SK-N-SH treated with all-trans-retinoic acid at 6 μM for 48 hours (cell line): ENCODE results near the gene CIBAR2.

ENCODE experiments used
- ATAC-seq: fragments of 200-7000 bp; cut with Tn5 transposase; 3 replicates; pipeline ENCODE4 v1.9.1; 2020; ENCODE audit warnings: mild to moderate bottlenecking, moderate library complexity
- ARNTL ChIP-seq: fragments of 450-650 bp; formaldehyde crosslinking; IDR thresholded peaks from 2 replicates; pipeline ENCODE4 v1.5.0; 2020; ENCODE audit warnings: low read depth, mild to moderate bottlenecking, moderate library complexity, borderline replicate concordance
- BACH2 ChIP-seq: fragments of 250-450 bp; sonication (Bioruptor Pico); IDR thresholded peaks from 2 replicates; pipeline ENCODE4 v1.9.0; 2021; ENCODE audit warnings: mild to moderate bottlenecking, borderline replicate concordance
- CREB5 ChIP-seq: fragments of 250-450 bp; sonication (Bioruptor Pico); IDR thresholded peaks from 2 replicates; pipeline ENCODE4 v1.5.1; 2020; ENCODE audit warnings: low read depth, mild to moderate bottlenecking, moderate library complexity
- CSDC2 ChIP-seq: fragments of 250-450 bp; sonication (Bioruptor Pico); IDR thresholded peaks from 2 replicates; pipeline ENCODE4 v1.5.0; 2020; ENCODE audit warnings: mild to moderate bottlenecking, moderate library complexity
- CSRNP3 ChIP-seq: fragments of 250-450 bp; sonication (Bioruptor Pico); IDR thresholded peaks from 2 replicates; pipeline ENCODE4 v1.5.1; 2021; ENCODE audit warnings: mild to moderate bottlenecking, moderate library complexity
- ESRRG ChIP-seq: fragments of 250-450 bp; sonication (Bioruptor Pico); IDR thresholded peaks from 2 replicates; pipeline ENCODE4 v1.6.1; 2021; ENCODE audit warnings: mild to moderate bottlenecking
- GLIS3 ChIP-seq: fragments of 250-450 bp; sonication (Bioruptor Pico); IDR thresholded peaks from 2 replicates; pipeline ENCODE4 v1.5.0; 2020; ENCODE audit warnings: mild to moderate bottlenecking, moderate library complexity
- ISL1 ChIP-seq: fragments of 250-450 bp; sonication (Bioruptor Pico); IDR thresholded peaks from 2 replicates; pipeline ENCODE4 v2.1.2; 2022; ENCODE audit warnings: mild to moderate bottlenecking, moderate library complexity
- PATZ1 ChIP-seq: fragments of 250-450 bp; sonication (Bioruptor Pico); IDR thresholded peaks from 2 replicates; pipeline ENCODE4 v1.8.0; 2020; ENCODE audit warnings: mild to moderate bottlenecking, moderate library complexity, borderline replicate concordance
- POU6F1 ChIP-seq: fragments of 250-450 bp; sonication (Bioruptor Pico); IDR thresholded peaks from 2 replicates; pipeline ENCODE4 v1.8.0; 2021; ENCODE audit warnings: low read depth, mild to moderate bottlenecking, moderate library complexity, borderline replicate concordance
- PPARA ChIP-seq: fragments of 250-450 bp; sonication (Bioruptor Pico); IDR thresholded peaks from 2 replicates; pipeline ENCODE4 v1.5.0; 2020; ENCODE audit warnings: mild to moderate bottlenecking, borderline replicate concordance
- RARB ChIP-seq: fragments of 250-450 bp; sonication (Bioruptor Pico); IDR thresholded peaks from 2 replicates; pipeline ENCODE4 v1.8.0; 2021; ENCODE audit warnings: mild to moderate bottlenecking, moderate library complexity
- SNAI2 ChIP-seq: fragments of 250-450 bp; sonication (Bioruptor Pico); IDR thresholded peaks from 2 replicates; pipeline ENCODE4 v1.5.0; 2020; ENCODE audit warnings: mild to moderate bottlenecking, moderate library complexity
- TCF4 ChIP-seq: fragments of 250-450 bp; sonication (Bioruptor Pico); IDR thresholded peaks from 2 replicates; pipeline ENCODE4 v1.8.0; 2021; ENCODE audit warnings: mild to moderate bottlenecking, moderate library complexity, borderline replicate concordance
- TOX ChIP-seq: fragments of 250-450 bp; sonication (Bioruptor Pico); IDR thresholded peaks from 2 replicates; pipeline ENCODE4 v1.8.0; 2021; ENCODE audit warnings: mild to moderate bottlenecking, moderate library complexity, borderline replicate concordance
- TSHZ2 ChIP-seq: fragments of 250-450 bp; sonication (Bioruptor Pico); IDR thresholded peaks from 2 replicates; pipeline ENCODE4 v1.5.0; 2020; ENCODE audit warnings: mild to moderate bottlenecking, moderate library complexity
- ZC3H10 ChIP-seq: fragments of 250-450 bp; sonication (Bioruptor Pico); IDR thresholded peaks from 2 replicates; pipeline ENCODE4 v1.5.1; 2021; ENCODE audit warnings: mild to moderate bottlenecking, moderate library complexity
- ZFP3 ChIP-seq: fragments of 250-450 bp; sonication (Bioruptor Pico); IDR thresholded peaks from 2 replicates; pipeline ENCODE4 v1.5.0; 2020; ENCODE audit warnings: mild to moderate bottlenecking, moderate library complexity
- ZNF565 ChIP-seq: fragments of 450-650 bp; formaldehyde crosslinking; conservative IDR thresholded peaks from 2 replicates; pipeline ENCODE4 v1.5.0; 2020; ENCODE audit warnings: low read depth, mild to moderate bottlenecking, moderate library complexity
- ZNF70 ChIP-seq: fragments of 450-650 bp; formaldehyde crosslinking; IDR thresholded peaks from 2 replicates; pipeline ENCODE4 v1.5.0; 2020; ENCODE audit warnings: mild to moderate bottlenecking, moderate library complexity
- ZNF8 ChIP-seq: fragments of 450-650 bp; formaldehyde crosslinking; IDR thresholded peaks from 2 replicates; pipeline ENCODE4 v1.5.0; 2020; ENCODE audit warnings: mild to moderate bottlenecking, moderate library complexity

The CIBAR2 gene

GRCh38 chr16:85157372-85157771, 45.1 kb upstream of the CIBAR2 start:
- no peak for TF ChIP-seq CREB5 (CRISPR knock-in tag)
- no peak for TF ChIP-seq GLIS3
- TF ChIP-seq ZNF70 (CRISPR knock-in tag), result no peak
- TF ChIP-seq TOX (CRISPR knock-in tag), result no peak
- no peak for TF ChIP-seq PATZ1 (CRISPR knock-in tag)
- no peak for TF ChIP-seq ZC3H10
- TF ChIP-seq BACH2, result no peak
- TF ChIP-seq ZNF8 (CRISPR knock-in tag), result no peak
- TF ChIP-seq ZFP3 (CRISPR knock-in tag), result no peak
- TF ChIP-seq RARB (CRISPR knock-in tag), result no peak
- no peak for ATAC-seq

- no peak for TF ChIP-seq ISL1 (CRISPR knock-in tag)
- no peak for TF ChIP-seq RARB (CRISPR knock-in tag)
- TF ChIP-seq TSHZ2 (CRISPR knock-in tag), result no peak
- no peak for TF ChIP-seq BACH2
- TF ChIP-seq SNAI2 (CRISPR knock-in tag), result no peak
- TF ChIP-seq ZNF70 (CRISPR knock-in tag), result no peak
- no peak for TF ChIP-seq CREB5 (CRISPR knock-in tag)
- no peak for TF ChIP-seq GLIS3
- TF ChIP-seq TCF4, result no peak
- TF ChIP-seq PATZ1 (CRISPR knock-in tag), result no peak
- TF ChIP-seq CSDC2 (CRISPR knock-in tag), result no peak
- no peak for TF ChIP-seq ZNF565 (CRISPR knock-in tag)
- no peak for TF ChIP-seq PPARA (CRISPR knock-in tag)
- TF ChIP-seq ZC3H10, result no peak
- TF ChIP-seq ESRRG (CRISPR knock-in tag), result no peak
- TF ChIP-seq ARNTL, result no peak
- TF ChIP-seq ZFP3 (CRISPR knock-in tag), result no peak
- TF ChIP-seq CSRNP3 (CRISPR knock-in tag), result no peak
- TF ChIP-seq TOX (CRISPR knock-in tag), result no peak
- TF ChIP-seq POU6F1, result no peak
- TF ChIP-seq, all 23 proteins: peak for 0
- ATAC-seq, result no peak
Observed at GRCh38 chr16:85156869-85157268, 44.6 kb upstream of the CIBAR2 start.
